Measurements from ENCODE around the gene PTPRN2. TPM values are rescaled to one million over a fixed set of nuclear protein-coding genes. Genes with fewer than 3 reads are reported as not detected.

PTPRN2 gene
- total RNA-seq, 2 donors from 2014 or later: 30.3 to 40.7 TPM

DNA sequence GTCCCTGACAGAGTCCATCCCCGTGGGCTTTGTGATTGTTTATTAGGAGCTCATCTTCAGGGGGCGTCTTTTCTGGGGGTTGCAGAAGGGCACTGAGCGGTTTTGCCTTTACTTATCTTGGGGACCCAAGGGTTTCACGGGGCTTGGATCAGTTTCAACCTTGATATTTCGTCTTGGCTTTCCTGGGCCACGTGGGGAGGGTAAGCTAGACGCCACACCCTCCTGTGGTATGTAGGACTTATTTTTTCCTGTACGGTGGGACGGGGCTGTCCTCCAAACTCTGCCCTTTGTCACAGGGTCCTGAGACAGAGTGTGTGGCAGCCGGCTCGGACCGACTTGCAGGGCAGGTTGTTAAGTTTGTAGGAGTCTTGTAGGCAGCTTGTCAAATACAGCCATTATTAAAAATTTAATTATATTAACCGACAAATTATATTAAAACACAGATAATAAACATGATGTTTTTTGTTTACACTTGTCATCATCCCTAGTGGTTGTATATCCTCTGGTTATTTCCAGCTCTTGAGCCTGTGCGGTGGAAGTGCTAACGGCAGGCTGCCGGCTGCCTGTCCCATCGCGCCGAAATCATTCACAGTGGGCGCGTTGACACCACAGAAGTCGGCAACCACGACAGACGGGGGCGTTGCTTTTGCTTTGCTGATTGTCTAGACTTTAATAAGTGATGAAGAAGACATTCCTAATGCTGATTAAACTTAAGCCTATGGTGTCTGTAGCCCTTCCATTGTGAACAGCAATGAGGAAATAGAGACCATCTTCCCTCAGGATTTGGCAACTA is 1057.7 kb downstream of the PTPRN2 start:
- ATAC-seq (no peak), DNase-seq (no peak)
- intact Hi-C loops (cut with DNase I, micrococcal nuclease): no loop called here

DNA sequence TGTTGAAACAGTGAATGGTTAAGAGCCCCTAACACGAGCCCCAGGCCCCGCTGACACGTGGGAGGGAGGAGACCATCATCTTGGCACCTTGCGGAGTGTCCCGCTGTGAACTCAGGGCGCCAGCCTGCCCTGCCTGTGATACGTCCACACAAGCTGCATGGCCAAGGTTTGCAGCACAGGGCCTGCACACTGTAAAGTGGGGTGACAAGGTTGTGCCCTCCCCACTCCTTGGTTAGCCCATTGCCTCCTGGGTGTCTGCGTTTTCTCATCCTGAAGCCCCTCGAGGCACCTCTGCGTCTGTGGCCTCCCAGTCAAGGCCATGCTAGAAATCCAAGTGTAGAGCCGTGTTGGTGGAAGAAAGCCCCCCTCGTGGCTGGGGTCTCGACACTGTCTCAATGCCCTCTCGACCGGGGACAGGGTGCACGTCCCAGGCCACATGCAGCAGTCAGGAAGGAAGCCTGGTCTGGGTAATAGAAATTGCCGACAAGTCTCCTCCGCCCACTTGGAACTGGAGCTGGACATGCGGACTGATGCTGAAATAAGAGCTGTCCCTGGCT is 1058.8 kb downstream of the PTPRN2 start:
- ATAC-seq (no peak), DNase-seq (no peak)
- intact Hi-C loops (cut with DNase I, micrococcal nuclease): no loop called here

DNA sequence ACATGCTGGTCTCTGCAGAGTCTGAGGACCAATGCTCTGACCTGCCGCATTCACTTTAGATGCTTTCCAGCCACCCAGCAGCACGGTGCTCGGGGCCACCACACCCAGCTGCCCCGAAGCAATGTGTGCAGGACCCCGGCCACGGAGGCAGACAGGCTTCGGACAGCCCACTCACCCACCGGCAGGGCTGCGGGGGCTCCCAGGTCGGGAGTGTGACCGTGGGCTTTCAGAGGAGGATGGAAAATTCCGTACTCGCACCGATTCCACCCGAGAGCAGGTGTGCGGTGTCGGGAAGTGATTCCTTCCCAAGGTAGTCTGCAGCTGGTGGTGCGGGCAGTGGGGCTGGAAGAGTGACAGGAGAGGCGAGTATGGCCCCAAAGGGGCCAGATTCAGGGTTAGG is 1059.9 kb downstream of the PTPRN2 start:
- intact Hi-C loops (cut with DNase I, micrococcal nuclease): no loop called here
- ATAC-seq (no peak), DNase-seq (no peak)

DNA sequence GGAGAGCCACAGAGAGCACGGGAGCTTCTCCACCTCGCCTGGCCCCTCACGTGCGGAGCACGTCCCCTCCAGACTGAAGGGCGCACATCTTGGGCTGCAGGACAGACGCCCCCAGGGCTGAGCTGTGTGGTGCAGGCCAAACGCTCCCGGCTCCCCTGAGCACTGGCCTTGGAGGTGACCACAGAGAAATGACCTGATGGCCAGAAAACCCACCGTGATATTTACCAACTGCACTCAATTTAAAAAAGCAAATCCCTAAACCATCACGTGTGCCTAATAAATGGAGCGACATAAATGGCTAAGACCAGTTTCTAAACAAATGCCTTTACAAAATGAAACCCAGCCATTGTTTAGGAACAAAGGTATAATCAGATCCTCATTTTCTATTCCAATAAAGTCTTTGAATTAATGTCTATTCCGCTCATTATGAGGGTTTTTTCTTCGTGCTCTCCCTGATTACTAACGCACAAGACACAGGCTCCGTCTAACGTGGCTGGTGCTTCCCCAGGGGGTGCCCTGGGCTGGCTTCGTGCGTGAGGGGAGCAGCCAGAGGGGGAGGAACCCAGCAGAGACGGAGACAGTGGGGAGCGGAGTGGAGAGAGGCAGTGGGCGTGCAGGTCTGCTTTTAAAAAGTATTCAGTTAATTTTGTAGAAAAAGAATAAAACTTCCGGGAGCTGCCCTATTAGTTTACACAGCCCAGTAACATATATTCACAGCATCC is 1060.5 kb downstream of the PTPRN2 start:
- no peak for DNase-seq
- intact Hi-C loops (cut with DNase I, micrococcal nuclease): no loop called here
- ATAC-seq: no peak

DNA sequence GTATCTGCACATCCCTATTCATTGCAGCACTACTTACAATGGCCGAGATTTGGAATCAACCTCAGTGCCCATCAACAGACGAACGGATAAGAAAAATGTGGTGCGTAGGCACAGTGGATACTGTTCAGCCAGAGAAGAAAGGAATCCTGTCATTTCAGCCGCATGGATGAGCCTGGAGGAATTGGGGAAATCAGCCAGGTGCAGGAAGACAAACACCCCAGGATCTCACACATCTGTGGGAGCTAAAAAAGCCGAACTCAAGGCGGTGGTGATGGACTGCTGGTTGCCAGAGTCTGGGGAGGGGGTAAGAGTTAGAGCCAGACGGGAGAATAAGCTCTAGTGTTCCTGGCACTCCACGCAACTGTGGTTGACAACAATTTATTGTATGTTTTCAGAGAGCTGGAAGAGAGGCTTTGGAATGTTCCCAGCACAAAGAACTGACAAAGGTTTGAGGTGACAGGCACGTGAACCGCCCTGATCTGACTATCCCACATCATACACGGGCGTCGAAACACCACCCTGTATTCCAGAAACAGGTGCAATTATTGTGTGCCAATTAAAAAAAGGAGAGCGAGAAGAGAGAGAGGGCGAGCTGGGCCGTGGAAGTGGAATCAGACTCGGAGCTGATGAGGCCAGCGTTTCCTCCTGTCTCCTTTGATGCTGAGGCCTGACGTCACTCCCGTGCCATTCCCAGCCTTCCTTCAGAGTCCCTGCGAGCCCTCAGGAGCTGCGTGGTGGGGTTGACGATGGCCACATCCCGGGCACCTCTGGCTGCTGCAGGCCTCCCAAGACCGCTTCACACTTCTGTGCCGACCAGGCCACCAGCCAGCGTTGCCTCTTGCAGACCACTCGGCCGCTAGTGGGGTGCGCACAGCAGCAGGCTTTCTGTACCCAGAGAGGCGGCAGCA is 1061.4 kb downstream of the PTPRN2 start:
- intact Hi-C loops (cut with DNase I, micrococcal nuclease): no loop called here
- ATAC-seq (no peak), DNase-seq (no peak)

DNA sequence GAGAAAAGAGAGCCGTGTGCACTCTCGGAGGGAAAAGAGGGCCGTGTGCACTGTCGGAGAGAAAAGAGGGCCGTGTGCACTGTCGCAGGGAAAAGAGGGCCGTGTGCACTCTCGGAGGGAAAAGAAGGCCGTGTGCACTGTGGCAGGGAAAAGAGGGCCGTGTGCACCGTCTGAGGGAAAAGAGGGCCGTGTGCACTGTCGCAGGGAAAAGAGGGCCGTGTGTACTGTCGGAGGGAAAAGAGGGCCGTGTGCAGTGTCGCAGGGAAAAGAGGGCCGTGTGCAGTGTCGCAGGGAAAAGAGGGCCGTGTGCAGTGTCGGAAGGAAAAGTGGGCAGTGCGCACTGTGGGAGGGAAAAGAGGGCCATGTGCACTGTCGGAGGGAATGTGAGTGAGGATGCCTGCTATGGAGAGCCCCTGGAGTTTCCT is 1062.1 kb downstream of the PTPRN2 start:
- no peak for ATAC-seq
- intact Hi-C loops (cut with DNase I, micrococcal nuclease): no loop called here
- no peak for DNase-seq

DNA sequence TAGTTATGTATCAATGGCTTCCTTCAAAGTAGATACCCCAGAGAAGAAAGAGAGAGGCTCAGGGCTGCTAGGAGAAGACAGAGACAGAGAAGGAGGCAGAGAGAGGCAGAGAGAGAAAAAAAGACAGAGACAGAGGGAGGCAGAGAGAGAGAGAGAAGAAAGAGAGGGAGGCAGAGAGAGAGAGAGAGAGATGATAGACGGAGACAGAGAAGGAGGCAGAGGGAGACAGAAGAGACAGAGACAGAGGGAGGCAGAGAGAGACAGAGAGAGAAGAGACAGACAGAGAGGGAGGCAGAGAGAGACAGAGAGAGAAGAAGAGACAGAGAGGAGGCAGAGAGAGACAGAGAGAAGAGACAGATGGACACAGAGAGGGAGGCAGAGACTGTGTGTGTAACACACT is 1062.9 kb downstream of the PTPRN2 start:
- ATAC-seq: no peak

DNA sequence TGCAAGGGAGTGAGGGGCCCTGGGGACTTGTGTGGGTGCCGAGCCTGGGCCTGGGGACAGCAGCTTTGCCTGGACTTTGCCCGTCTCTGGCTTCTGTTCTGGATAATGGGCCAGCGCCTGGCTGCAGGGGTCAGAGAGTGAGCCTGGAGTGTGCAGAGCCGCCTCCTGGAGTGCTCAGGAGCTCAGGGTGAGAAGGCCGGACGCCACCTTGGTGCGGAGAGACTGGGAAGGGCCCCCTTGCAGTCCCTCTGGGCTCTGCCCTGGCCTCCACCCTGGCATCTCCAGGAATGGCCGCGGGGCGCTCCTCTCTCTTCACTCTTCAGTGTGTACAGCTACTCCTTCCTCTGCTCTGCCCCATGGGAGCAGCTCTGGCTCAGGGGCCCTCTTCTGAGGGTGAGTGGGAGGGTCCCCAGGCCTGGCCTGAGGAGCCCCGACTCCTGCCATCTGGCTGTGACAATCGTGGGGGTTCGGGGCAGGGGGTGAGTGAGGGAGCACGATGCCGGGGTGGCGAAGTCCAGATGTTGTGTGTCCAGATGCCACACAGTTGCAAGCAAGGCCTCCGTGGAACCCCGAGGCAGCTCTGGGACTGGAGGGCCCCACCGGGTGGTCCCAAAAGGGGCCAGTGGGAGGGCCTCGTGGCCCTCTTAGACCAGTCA is 1063.7 kb downstream of the PTPRN2 start:
- intact Hi-C loops (cut with DNase I, micrococcal nuclease): no loop called here
- DNase-seq (no peak), ATAC-seq (no peak)

More for the DNA sequence above, 1062.9 kb downstream of the PTPRN2 start:
- no peak for DNase-seq
- intact Hi-C loops (cut with DNase I, micrococcal nuclease): no loop called here

DNA sequence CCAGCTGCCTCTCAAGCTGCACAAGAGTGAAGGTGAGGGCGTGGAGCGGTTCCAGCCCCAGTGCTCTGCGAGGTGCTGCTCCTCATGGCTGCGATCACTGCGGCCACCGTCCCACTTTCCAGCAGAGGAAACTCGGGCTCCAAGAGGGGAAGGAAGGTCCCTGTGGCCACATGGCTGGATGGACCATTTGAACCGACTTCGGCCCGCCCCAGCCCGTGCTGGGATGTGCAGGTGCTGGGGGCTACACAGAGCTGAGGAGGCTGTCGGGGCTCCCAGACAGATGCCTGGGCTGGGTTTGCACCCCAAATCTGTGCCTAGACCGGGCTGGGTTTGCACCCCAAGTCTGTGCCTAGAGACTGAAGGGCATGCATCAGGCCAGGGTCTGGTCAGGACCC is 1064.3 kb downstream of the PTPRN2 start:
- no peak for ATAC-seq
- no peak for DNase-seq
- intact Hi-C loops (cut with DNase I, micrococcal nuclease): no loop called here

DNA sequence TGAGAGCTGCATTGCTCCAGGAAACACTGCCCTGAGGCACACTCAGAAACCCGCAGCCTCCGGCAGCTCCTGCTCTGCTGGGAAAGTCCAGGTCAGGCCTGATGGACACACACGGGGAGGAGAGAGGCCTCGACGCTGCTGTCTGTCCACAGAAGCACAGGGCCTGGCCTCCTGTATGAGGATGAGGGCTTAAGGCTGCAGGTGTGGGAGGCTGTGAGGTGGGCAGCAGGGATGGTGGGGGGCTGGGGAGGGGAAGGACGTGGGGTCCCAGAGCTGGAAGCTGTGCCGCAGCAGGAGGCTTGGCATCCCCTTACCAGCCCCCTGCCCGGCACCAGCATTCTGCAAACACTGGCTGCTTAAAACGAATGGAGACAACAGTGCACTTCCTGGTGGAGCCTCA is 1064.7 kb downstream of the PTPRN2 start:
- intact Hi-C loops (cut with DNase I, micrococcal nuclease): no loop called here
- no peak for DNase-seq
- ATAC-seq: no peak

DNA sequence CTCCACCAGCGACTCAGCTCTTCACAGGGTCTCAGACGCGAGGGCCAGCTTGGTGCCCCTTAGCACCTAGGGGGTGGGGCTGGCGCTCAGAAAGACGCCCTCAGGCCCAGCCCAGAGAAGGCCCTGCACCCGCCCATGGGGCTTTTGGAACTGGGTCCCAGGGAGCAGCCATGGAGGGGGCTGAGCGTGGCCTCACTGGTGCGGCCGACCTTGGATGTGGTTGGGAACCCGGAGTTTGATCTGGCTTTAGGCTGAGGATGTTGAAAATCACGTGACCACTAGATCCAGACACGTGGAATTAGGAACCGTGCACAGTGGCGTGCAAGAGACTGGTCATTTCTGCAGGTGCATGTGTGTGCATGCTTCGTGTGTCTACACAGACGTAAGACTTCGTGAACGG is 1065.4 kb downstream of the PTPRN2 start:
- no peak for DNase-seq
- intact Hi-C loops (cut with DNase I, micrococcal nuclease): no loop called here

DNA sequence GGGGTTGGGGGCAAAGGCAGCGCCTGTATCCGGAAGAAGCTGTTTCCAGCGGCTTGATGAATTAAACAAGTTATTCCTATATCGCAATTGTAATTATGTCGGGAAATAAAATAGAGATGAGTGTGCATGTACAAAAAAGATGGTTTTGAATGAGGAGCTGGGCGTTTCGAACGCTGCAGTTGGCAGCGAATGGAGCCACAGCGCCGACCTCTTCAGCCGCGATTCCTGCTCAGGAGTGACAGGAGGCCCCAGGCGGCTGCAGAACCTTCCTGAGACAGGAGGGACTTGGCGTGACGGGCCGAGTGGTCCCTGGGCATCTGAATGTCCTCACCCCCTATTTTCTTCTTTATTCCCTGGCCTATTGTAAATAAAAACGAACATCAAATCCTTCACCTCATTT is 1065.9 kb downstream of the PTPRN2 start:
- DNase-seq: no peak
- intact Hi-C loops (cut with DNase I, micrococcal nuclease): no loop called here
- no peak for ATAC-seq

More for the DNA sequence above, 1065.4 kb downstream of the PTPRN2 start:
- no peak for ATAC-seq

DNA sequence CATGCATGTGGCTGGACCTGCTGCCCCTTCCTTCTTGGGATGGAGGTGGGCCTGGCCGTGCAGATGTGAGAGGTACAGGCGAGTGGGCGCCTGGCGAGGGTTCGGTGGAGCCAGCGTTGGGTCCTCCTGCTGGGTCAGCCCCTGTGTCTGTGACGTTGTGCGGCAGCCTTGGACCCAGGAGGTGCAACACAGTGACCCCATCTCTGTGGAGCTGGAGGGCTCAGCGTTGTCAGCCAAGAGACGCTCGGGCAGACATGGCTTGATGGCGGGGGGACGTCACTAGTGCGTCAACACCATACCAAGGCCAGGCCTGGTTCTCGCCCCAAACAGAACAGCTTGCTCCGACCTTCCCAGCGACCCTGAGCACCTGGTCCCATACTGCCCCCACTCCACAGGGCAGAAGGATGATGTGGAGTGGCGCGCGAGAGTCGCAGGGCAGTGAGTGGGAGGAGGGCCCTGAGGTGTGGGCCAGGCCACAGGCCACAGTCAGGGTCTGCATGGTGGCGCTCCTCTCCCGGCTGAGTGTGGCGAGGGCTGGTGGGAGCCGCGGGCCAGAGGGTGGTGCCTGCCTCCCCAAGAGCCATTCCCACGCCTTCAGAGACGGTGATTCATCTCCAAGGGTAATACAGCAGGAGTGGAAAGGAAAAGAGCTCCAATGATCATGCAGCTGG is 1066.4 kb downstream of the PTPRN2 start:
- ATAC-seq (no peak), DNase-seq (no peak)
- intact Hi-C loops (cut with DNase I, micrococcal nuclease): no loop called here

DNA sequence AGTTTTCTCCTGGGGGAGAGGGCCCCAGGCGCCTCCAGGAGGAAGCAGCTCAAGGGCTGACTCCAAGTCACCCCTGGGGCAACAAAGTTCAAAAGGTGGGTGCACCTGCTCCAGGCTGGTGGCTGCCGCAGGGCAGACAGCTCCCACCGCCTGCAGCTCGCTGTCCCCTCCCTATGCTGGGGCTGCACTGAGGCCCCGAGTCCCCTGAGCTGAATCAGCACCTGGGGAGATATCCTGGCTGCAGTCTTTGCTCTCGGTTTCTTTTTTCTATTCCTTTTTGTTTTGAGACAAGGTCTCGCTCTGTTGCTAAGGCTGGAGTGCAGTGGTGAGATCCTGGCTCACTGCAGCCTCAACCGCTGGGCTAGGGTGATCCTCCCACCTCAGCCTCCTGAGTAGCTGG is 1067.4 kb downstream of the PTPRN2 start:
- DNase-seq (no peak), ATAC-seq (no peak)
- intact Hi-C loops (cut with DNase I, micrococcal nuclease): no loop called here

DNA sequence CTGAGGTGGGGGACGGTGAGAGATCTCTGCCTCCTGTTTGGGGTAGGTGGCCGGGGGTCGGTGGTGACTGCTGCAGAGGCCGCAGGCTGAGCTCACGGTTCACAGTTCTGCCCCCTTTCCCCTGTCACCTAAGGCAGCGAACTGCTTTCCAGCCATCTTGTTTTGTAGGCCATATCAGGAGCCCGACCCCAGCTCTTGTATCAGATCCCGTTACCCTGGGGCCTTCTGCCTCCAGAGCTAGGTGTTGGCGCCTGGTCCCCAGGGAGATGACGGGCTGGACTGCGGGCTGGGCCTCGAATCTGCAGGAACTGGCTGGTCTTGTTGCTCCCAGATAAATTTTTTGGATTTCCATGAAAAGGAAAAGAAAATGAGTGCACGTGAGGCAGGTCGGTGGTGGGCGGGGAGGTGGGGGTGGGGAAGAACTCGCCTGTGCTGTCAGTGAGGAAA is 1067.8 kb downstream of the PTPRN2 start:
- intact Hi-C loops (cut with DNase I, micrococcal nuclease): no loop called here
- DNase-seq (no peak), ATAC-seq (no peak)

DNA sequence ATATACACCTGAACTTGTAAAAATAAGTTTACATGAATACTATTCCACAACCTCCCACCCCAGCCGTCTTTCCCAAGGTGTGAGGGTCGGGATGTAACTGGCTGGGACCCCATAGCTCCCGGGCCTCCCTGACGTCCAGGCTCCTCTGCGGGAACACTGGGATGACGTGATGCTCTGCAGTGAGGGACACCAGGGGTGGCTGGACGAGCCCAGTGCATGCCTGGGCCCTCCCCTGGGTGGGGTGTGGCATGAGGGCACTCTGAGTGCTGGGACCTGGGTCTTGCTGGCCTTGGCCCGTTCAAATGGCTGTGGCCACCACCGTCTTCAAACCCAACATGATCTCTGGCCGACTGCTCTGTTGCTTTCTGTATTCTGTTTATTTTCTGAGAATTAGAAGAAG is 1068.4 kb downstream of the PTPRN2 start:
- ATAC-seq (no peak), DNase-seq (no peak)

DNA sequence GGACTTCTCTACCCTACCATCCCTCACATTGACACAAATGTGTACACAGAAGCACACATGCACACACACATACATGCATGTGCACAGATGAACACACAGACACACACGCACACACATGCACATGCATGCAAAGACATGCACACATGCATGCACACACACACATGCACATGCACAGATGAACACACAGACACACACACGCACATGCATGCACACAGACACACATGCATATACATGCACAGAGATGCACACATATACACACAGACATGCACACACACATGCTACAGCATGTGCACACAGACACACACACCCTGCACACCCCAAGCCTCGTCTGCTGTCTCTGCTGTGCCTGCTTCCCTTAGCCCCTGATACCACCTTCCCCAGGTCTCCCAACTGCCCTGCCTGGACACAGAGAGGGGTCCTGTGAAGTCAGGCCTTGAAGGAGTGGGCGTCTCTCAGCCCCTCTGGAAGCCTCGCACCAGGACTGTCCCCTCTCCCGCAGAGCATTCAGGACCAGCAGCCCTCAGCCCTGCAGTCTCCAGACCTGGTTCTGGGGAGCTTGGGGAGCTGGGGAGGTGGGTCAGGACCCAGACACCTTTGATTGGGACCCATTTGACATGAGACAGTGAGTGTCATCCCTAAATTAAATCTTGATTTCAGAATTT is 1069.0 kb downstream of the PTPRN2 start:
- no peak for DNase-seq
- intact Hi-C loops (cut with DNase I, micrococcal nuclease): no loop called here
- ATAC-seq: no peak

More for the DNA sequence above, 1068.4 kb downstream of the PTPRN2 start:
- intact Hi-C loops (cut with DNase I, micrococcal nuclease): no loop called here
